Right lobe of liver (tissue), 6 donors: ENCODE measurements around the gene KLK5. TPM values are rescaled to one million over a fixed set of nuclear protein-coding genes. Genes with fewer than 3 reads are reported as not detected.
A peak's percentile ranks its signal among the peaks of the same experiment; 100 is the strongest.

Experiments
- ATAC-seq, 4 donors: fragments of 200-7000 bp; cut with Tn5 transposase; one replicate each; pipeline ENCODE4 v1.9.1; 2020; ENCODE audit warnings: mild to moderate bottlenecking in 4 of 4, moderate library complexity in 4 of 4
- DNase-seq, 3 donors: peaks; one replicate each; pipeline ENCODE4 v3.0.0-alpha.2; 2020
- H3K27ac ChIP-seq, 3 donors: fragments of 200-600 bp; one replicate each; pipeline ENCODE4 v1.8.0; 2022
- H3K27me3 ChIP-seq, 2 donors: fragments of 200-600 bp; one replicate each; pipeline ENCODE4 v1.8.0; 2022
- H3K36me3 ChIP-seq, 4 donors: fragments of 200-600 bp; sonication (generic) in 1 of 4; one replicate each; pipeline versions ENCODE4 v1.5.1 to v1.8.0; 2017 to 2022; ENCODE audit warnings: control low read depth in 1 of 4
- H3K4me1 ChIP-seq, 4 donors: fragments of 200-600 bp; sonication (generic) in 1 of 4; one replicate each; pipeline versions ENCODE4 v1.5.1 to v1.8.0; 2017 to 2022; ENCODE audit warnings: control low read depth in 1 of 4
- H3K4me3 ChIP-seq, 3 donors: fragments of 200-600 bp; one replicate each; pipeline ENCODE4 v1.8.0; 2022
- H3K9me3 ChIP-seq, 4 donors: fragments of 200-600 bp; sonication (generic) in 1 of 4; one replicate each; pipeline versions ENCODE4 v1.5.1 to v1.8.0; 2017 to 2022; ENCODE audit warnings: control low read depth in 1 of 4
- POLR2A ChIP-seq: fragments of 450-650 bp; IDR thresholded peaks from one replicate; pipeline ENCODE4 v1.6.1; 2017; ENCODE audit warnings: antibody characterized with exemption, mild to moderate bottlenecking
- WGBS: methylation state at CpG from one replicate; pipeline ENCODE4 v1.1.6; 2018; ENCODE audit warnings: low coverage, low lambda C conversion rate; ENCODE audit not compliant: insufficient coverage; ENCODE audit errors: missing lambda C conversion rate; 5-methylcytosine and 5-hydroxymethylcytosine counted together
- intact Hi-C, 2 donors: fragments of 100-400 bp; cut with DNase I; formaldehyde crosslinking; loops; one replicate each; pipeline versions ENCODE4 v1.11.2 to v1.14.1; 2022
- total RNA-seq, 6 experiments: library from RNA; depleted of rRNA in 2 of 6; stranded (reverse); fragments of >200 nt in 2 of 6; fragmentation: NEBNext Ultra II Directional in 3 of 6; extraction: Animal tissue kit (Norgen Biotek cat#: 25700) in 3 of 6; gene quantifications; one replicate each; pipeline versions ENCODE4 v1.1.0 to v1.2.4, GENCODE V29; 2016 to 2023
- TF ChIP-seq, protein P1 (sequence below), 4 donors: fragments of 200-600 bp in 3 of 4; fragments of 450-650 bp in 1 of 4; IDR thresholded peaks; one replicate each; pipeline versions ENCODE4 v1.5.1 to v1.8.0; 2016 to 2022; ENCODE audit warnings: antibody characterized with exemption in 4 of 4, mild to moderate bottlenecking in 2 of 4
- donor health status: DM: no; HTN: yes; CAD: no.
- donor health status: DM: no; HTN: no; CAD: no.
- donor health status: DM: no; HTN: no; CAD: no.
- donor health status: DM: no; HTN: yes; CAD: no.
- donor health status: DM: no; HTN: yes; CAD: no.

KLK5 gene
- total RNA-seq, 6 experiments from 2014 or later, result not detected

DNA sequence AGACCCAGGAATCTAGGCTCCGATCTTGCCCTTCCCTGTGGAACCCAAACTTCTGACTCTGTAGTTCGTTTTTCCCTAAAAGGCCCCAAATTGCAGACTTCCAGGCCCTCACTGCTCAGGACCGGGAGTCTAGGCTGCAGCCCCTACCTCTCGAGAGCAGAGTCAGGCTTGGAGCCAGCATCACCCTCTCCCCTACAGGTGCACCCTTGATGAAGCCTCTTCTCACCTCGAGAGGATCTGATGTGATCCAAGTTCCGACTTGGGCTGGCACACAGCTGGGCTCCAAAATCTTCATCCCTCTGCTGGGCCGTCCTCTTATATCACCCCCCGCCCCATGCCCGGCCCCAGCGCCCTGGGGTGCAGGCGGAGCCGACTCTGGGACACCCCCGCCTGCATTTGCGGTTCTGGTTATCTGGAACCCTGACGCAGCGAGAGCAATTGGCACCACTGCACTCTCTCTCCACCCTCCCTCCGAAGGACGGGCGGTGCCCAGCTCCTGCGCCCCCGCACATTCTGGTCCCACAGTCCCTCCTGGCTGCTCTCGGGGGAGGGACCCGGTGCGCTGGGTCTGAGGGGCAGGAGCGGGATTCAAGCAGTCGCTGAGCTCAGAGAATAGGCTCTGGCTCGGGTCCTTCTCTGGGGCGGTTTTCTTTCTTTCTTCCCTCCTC is 30.9 kb upstream of the KLK5 start, which contains the start of gene KLK7:
Gene KLK7, minus strand, starts transcription at position 293 of the 668 bp plus-strand sequence. CDS start 1,518 bp downstream, outside the sequence.
- Histone ChIP-seq H3K27me3 (no peaks in the 10 kb centered on the region), H3K4me1 (no peaks in the 10 kb centered on the region), H3K4me3 (no peak within 1 kb of the TSS), H3K9me3 (no peaks in the 10 kb centered on the region), H3K36me3 (no peaks in the 10 kb centered on the region), H3K27ac (no peak within 1 kb of the TSS)
- 23% methylated on average over 11 of the region's 28 CpGs for WGBS
- TF ChIP-seq, protein P1, sequence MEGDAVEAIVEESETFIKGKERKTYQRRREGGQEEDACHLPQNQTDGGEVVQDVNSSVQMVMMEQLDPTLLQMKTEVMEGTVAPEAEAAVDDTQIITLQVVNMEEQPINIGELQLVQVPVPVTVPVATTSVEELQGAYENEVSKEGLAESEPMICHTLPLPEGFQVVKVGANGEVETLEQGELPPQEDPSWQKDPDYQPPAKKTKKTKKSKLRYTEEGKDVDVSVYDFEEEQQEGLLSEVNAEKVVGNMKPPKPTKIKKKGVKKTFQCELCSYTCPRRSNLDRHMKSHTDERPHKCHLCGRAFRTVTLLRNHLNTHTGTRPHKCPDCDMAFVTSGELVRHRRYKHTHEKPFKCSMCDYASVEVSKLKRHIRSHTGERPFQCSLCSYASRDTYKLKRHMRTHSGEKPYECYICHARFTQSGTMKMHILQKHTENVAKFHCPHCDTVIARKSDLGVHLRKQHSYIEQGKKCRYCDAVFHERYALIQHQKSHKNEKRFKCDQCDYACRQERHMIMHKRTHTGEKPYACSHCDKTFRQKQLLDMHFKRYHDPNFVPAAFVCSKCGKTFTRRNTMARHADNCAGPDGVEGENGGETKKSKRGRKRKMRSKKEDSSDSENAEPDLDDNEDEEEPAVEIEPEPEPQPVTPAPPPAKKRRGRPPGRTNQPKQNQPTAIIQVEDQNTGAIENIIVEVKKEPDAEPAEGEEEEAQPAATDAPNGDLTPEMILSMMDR (IDR thresholded peaks at IDR 0.05), result no peak
- no peak for TF ChIP-seq POLR2A
- DNase-seq (no peak), ATAC-seq (no peak)
- intact Hi-C loops, result no loop called here

DNA sequence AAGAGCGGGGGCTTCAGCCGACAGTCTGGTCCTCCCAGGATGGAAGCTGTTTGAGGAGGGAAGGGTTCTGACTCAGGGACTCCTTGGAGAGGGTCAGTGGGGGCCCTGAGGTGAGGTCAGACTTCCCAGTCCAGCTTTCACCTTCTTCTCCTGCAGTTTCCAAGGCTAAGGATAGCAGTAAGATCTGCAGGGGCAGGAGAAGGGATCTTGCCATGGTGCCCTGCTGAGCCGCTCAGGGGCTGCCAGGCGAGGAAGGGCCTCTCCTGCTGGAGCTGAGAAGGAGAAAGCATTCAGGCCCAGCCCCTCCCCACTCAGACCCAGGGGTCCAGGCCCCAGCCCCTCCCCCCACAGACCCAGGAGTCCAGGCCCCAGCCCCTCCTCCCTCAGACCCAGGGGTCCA is 29.3 kb upstream of the KLK5 start:
- no peak overlapping the region for H3K4me3 ChIP-seq
- no CpG with 5 or more reads among the region's 4 CpGs for WGBS
- H3K36me3 ChIP-seq, result no peaks in the 10 kb centered on the region
- H3K27me3 ChIP-seq, result no peaks in the 10 kb centered on the region
- no peaks in the 10 kb centered on the region for H3K9me3 ChIP-seq
- DNase-seq, result no peak
- TF ChIP-seq, protein P1 (IDR thresholded peaks at IDR 0.05), result no peak
- TF ChIP-seq POLR2A, result no peak
- H3K4me1 ChIP-seq, result no peaks in the 10 kb centered on the region
- no peak overlapping the region for H3K27ac ChIP-seq
- intact Hi-C loops, result no loop called here
- peak in 1 of 4 donors; percentile 21 for ATAC-seq

DNA sequence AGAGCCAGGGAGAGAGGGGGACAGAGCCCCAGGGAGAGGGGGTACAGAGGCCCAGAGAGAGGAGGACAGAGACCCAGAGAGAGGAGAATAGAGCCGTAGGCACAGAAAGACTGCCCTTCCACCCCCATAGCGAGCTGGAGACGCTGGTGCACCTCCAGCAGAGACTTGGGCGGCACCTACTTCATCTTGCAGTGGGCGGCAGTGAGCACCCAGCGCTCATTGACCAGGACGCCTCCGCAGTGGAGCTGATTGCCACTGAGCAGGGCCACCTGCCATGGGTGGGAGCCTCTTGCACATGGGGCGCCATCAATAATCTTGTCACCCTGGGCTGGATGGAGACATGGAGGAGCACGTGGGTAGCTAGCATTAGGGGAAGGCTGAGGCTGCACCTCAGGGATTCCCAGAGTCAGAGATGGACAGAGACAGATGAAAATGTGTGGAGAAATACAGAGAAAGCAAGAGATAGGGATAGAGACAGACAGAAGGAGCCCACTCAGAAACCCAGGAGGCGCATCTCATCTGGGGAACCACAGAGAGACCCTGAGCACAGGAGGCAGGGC is 28.8 kb upstream of the KLK5 start:
- 55% methylated on average over 8 of the region's 11 CpGs for WGBS
- H3K36me3 ChIP-seq, result no peaks in the 10 kb centered on the region
- intact Hi-C loops, result no loop called here
- DNase-seq (no peak), ATAC-seq (peak in 1 of 4 donors; percentile 31)
- no peaks in the 10 kb centered on the region for H3K27me3 ChIP-seq
- no peak overlapping the region for H3K4me3 ChIP-seq
- no peak overlapping the region for H3K27ac ChIP-seq
- H3K9me3 ChIP-seq, result no peaks in the 10 kb centered on the region
- no peaks in the 10 kb centered on the region for H3K4me1 ChIP-seq
- no peak for TF ChIP-seq POLR2A
- TF ChIP-seq, protein P1 (IDR thresholded peaks at IDR 0.05), result no peak

DNA sequence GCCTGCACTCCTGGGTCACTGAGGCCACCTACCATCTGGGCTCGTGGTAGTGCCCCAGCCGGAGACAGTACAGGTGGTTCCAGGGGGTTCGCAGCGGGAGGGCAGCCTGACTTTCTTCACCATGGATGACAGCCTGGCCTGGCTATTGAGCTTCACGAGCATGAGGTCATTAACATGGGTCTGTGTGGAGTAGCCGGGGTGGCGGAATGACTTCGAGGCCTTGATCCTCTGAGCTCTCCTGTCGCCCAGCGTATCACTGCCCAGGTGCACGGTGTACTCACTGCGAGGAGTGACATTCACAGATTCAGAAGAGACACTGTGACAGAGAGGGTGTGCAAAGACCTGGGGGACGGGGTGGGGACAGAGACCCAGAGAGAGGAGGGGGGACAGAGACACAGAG is 27.4 kb upstream of the KLK5 start:
- intact Hi-C loops, result no loop called here
- no peaks in the 10 kb centered on the region for H3K9me3 ChIP-seq
- H3K4me3 ChIP-seq, result no peak overlapping the region
- no peak for ATAC-seq
- TF ChIP-seq, protein P1 (IDR thresholded peaks at IDR 0.05), result no peak
- no peak for TF ChIP-seq POLR2A
- H3K27ac ChIP-seq, result no peak overlapping the region
- no peaks in the 10 kb centered on the region for H3K4me1 ChIP-seq
- WGBS, result 33% methylated on average over 1 of the region's 13 CpGs
- H3K27me3 ChIP-seq, result no peaks in the 10 kb centered on the region
- no peak for DNase-seq
- no peaks in the 10 kb centered on the region for H3K36me3 ChIP-seq
